ENCODE results near the gene TMEM8B. TPM values are rescaled to one million over a fixed set of nuclear protein-coding genes. Genes with fewer than 3 reads are reported as not detected.
A peak's percentile ranks its signal among the peaks of the same experiment; 100 is the strongest.

Gene TMEM8B
- total RNA-seq, 1 donor = 2.5 TPM

DNA sequence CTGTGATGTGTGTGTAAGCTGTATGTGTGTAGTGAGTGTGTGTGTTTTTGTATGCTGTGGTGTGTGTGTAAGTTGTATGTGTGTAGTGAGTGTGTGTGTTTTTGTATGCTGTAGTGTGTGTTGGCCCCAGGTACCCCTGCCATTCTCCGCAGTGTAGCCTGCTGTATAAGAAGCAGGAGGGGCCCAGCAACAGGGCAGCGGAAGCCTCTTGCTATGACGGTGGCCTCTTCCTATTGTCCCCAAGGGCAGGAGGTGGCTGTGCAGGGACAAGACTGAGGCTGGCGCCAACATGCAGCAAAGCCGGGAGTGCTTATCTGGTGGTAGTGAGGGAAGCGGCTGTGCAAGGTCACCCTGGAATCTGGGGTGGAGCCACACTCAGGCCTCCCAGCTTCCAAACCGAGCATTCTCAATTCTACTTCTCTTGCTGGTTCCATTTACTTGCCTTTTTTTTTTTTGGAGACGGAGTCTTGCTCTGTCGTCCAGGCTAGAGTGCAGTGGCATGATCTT, 85.3 kb downstream of the TMEM8B start:
- Histone ChIP-seq H2AFZ (ENCODE audit: low read length) (peak overlapping the region; percentile 19), H3K27me3 (ENCODE audit: insufficient read depth, low read length) (no peaks in the 10 kb centered on the region), H3K4me2 (ENCODE audit: insufficient read depth, low read length) (no peak overlapping the region), H3K79me2 (ENCODE audit: insufficient read depth, low read length) (peaks cover under 1% of the 10 kb centered on the region), H3K9me3 (ENCODE audit: low read depth, low read length) (no peaks in the 10 kb centered on the region), H3K4me1 (ENCODE audit: insufficient read depth, low read length) (peaks cover 4% of the 10 kb centered on the region), H4K20me1 (ENCODE audit: insufficient read depth, low read length) (no peaks in the 10 kb centered on the region), H3K36me3 (ENCODE audit: insufficient read depth, low read length) (no peaks in the 10 kb centered on the region), H3K27ac (ENCODE audit: low read depth, low read length) (no peak overlapping the region), H3K4me3 (ENCODE audit: insufficient read depth, low read length) (no peak overlapping the region)
- TF ChIP-seq, protein P1, sequence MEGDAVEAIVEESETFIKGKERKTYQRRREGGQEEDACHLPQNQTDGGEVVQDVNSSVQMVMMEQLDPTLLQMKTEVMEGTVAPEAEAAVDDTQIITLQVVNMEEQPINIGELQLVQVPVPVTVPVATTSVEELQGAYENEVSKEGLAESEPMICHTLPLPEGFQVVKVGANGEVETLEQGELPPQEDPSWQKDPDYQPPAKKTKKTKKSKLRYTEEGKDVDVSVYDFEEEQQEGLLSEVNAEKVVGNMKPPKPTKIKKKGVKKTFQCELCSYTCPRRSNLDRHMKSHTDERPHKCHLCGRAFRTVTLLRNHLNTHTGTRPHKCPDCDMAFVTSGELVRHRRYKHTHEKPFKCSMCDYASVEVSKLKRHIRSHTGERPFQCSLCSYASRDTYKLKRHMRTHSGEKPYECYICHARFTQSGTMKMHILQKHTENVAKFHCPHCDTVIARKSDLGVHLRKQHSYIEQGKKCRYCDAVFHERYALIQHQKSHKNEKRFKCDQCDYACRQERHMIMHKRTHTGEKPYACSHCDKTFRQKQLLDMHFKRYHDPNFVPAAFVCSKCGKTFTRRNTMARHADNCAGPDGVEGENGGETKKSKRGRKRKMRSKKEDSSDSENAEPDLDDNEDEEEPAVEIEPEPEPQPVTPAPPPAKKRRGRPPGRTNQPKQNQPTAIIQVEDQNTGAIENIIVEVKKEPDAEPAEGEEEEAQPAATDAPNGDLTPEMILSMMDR (IDR thresholded peaks at IDR 0.05; ENCODE audit: extremely low read depth, low read depth, low read length) = no peak
- DNase-seq (ENCODE audit: insufficient read length, low spot score, missing footprints) = peak; percentile 76

Small RNA genes lying within 50 kb of the gene (small RNA-seq; reads per million reads assigned to genes)
- gene HINT2 = not detected

Other genes with a start within 250 kb of the TMEM8B start
- gene TESK1, start 224.0 kb upstream of the TMEM8B start, total RNA-seq = 18.5 and 18.6 TPM in 2 replicates
- 2.7 and 2.9 TPM in 2 replicates for gene CD72, start 210.8 kb upstream of the TMEM8B start, total RNA-seq
- gene SIT1, start 178.3 kb upstream of the TMEM8B start, total RNA-seq = 0.36 TPM in 1 of 2 replicates, not detected in the other
- 88,726 and 110,601 TPM in 2 replicates for gene RMRP, start 171.2 kb upstream of the TMEM8B start, total RNA-seq
- gene CCDC107, start 170.9 kb upstream of the TMEM8B start, total RNA-seq = 10.6 and 15.6 TPM in 2 replicates
- gene ARHGEF39, start 164.0 kb upstream of the TMEM8B start, total RNA-seq = 0.36 and 0.88 TPM in 2 replicates
- not detected in 2 replicates for gene CA9, start 155.3 kb upstream of the TMEM8B start, total RNA-seq
- 911 and 946 TPM in 2 replicates for gene TPM2, start 139.3 kb upstream of the TMEM8B start, total RNA-seq
- gene TLN1, start 97.0 kb upstream of the TMEM8B start, total RNA-seq = 306 and 376 TPM in 2 replicates
- gene CREB3, start 96.6 kb upstream of the TMEM8B start, total RNA-seq = 56.6 and 64.8 TPM in 2 replicates
- 29.5 and 31.1 TPM in 2 replicates for gene GBA2, start 80.0 kb upstream of the TMEM8B start, total RNA-seq
- gene RGP1, start 79.9 kb upstream of the TMEM8B start, total RNA-seq = 16.5 and 18.5 TPM in 2 replicates
- not detected in 2 replicates for gene MSMP, start 75.0 kb upstream of the TMEM8B start, total RNA-seq
- gene NPR2, start 37.6 kb upstream of the TMEM8B start, total RNA-seq = 16.6 and 20.3 TPM in 2 replicates
- gene SPAG8, start 17.0 kb upstream of the TMEM8B start, total RNA-seq = 0.88 and 2.2 TPM in 2 replicates
- 17.0 and 17.4 TPM in 2 replicates for gene HINT2, start 14.2 kb upstream of the TMEM8B start, total RNA-seq
- gene FAM221B, start 496 bp upstream of the TMEM8B start, total RNA-seq = not detected in 2 replicates
- gene OR13J1, start 41.2 kb downstream of the TMEM8B start, total RNA-seq = not detected in 2 replicates
- 1.8 and 5.1 TPM in 2 replicates for gene HRCT1, start 77.0 kb downstream of the TMEM8B start, total RNA-seq
- 0.29 and 0.72 TPM in 2 replicates for gene SPAAR, start 80.3 kb downstream of the TMEM8B start, total RNA-seq
- gene OR2S2, start 128.9 kb downstream of the TMEM8B start, total RNA-seq = under 0.01 TPM in 2 replicates
- 31.2 and 31.5 TPM in 2 replicates for gene RECK, start 207.7 kb downstream of the TMEM8B start, total RNA-seq